HepG2 (cell line): ENCODE results near the gene GDI1. TPM values are rescaled to one million over a fixed set of nuclear protein-coding genes. Genes with fewer than 3 reads are reported as not detected.

ENCODE experiments used
- ADNP ChIP-seq: sonication (generic); formaldehyde crosslinking; IDR thresholded peaks from 2 replicates; pipeline ENCODE4 v1.4.0; 2020; ENCODE audit warnings: missing genetic modification reagents
- ARNT ChIP-seq: fragments of 450-650 bp; IDR thresholded peaks from 2 replicates; pipeline ENCODE4 v1.6.1; 2017
- CCDC6 ChIP-seq: sonication (generic); formaldehyde crosslinking; IDR thresholded peaks from 2 replicates; pipeline ENCODE4 v1.8.1; 2022; ENCODE audit warnings: mild to moderate bottlenecking, missing genetic modification reagents, moderate library complexity
- HMGXB4 ChIP-seq, 2 experiments: sonication (generic) in 1 of 2; formaldehyde crosslinking in 1 of 2; IDR thresholded peaks; 2 replicates each; pipeline versions ENCODE4 v1.4.0 to v1.6.1; 2018 to 2020; ENCODE audit warnings: missing genetic modification reagents in 2 of 2, borderline replicate concordance in 1 of 2, low read depth in 1 of 2, mild to moderate bottlenecking in 1 of 2, missing biosample characterization in 1 of 2
- HNF4G ChIP-seq, 2 experiments: sonication (generic) in 1 of 2; formaldehyde crosslinking in 1 of 2; IDR thresholded peaks; 2 replicates each; pipeline versions ENCODE4 v1.4.0 to v1.6.1; 2011 to 2020; ENCODE audit warnings: borderline replicate concordance in 2 of 2, low read depth in 2 of 2, mild to moderate bottlenecking in 2 of 2, low read length in 1 of 2, missing genetic modification reagents in 1 of 2, moderate library complexity in 1 of 2
- MTA3 ChIP-seq: sonication (generic); formaldehyde crosslinking; IDR thresholded peaks from 2 replicates; pipeline ENCODE4 v1.4.0; 2020; ENCODE audit warnings: missing genetic modification reagents
- NCOA2 ChIP-seq: sonication (generic); formaldehyde crosslinking; IDR thresholded peaks from 2 replicates; pipeline ENCODE4 v1.8.0; 2022; ENCODE audit warnings: inconsistent platforms
- PAX8 ChIP-seq: sonication (generic); formaldehyde crosslinking; IDR thresholded peaks from 2 replicates; pipeline ENCODE4 v1.8.0; 2022; ENCODE audit warnings: mild to moderate bottlenecking, missing genetic modification reagents, borderline replicate concordance
- PAXIP1 ChIP-seq: sonication (generic); formaldehyde crosslinking; conservative IDR thresholded peaks from 2 replicates; pipeline ENCODE4 v1.4.0; 2020; ENCODE audit warnings: mild to moderate bottlenecking, missing genetic modification reagents, moderate library complexity
- REXO4 ChIP-seq: sonication (generic); formaldehyde crosslinking; IDR thresholded peaks from 2 replicates; pipeline ENCODE4 v1.8.0; 2022; ENCODE audit warnings: missing genetic modification reagents, mild to moderate bottlenecking, borderline replicate concordance
- SAP130 ChIP-seq: IDR thresholded peaks from 2 replicates; pipeline ENCODE4 v1.6.1; 2016; ENCODE audit warnings: low read depth
- TCF7 ChIP-seq: sonication (generic); IDR thresholded peaks from 2 replicates; pipeline ENCODE4 v1.6.1; 2016; ENCODE audit warnings: antibody characterized with exemption, low read depth
- UBTF ChIP-seq: sonication (generic); formaldehyde crosslinking; IDR thresholded peaks from 2 replicates; pipeline ENCODE4 v1.4.0; 2020; ENCODE audit warnings: mild to moderate bottlenecking, missing genetic modification reagents
- ZKSCAN8 ChIP-seq: IDR thresholded peaks from 2 replicates; pipeline ENCODE4 v1.6.1; 2016; ENCODE audit warnings: borderline replicate concordance, missing genetic modification reagents, missing compliant biosample characterization
- ZNF263 ChIP-seq: sonication (generic); formaldehyde crosslinking; IDR thresholded peaks from 2 replicates; pipeline ENCODE4 v1.4.0; 2020; ENCODE audit warnings: missing genetic modification reagents
- ZNF432 ChIP-seq: sonication (generic); formaldehyde crosslinking; IDR thresholded peaks from 2 replicates; pipeline ENCODE4 v1.5.0; 2020; ENCODE audit warnings: missing genetic modification reagents, mild to moderate bottlenecking, borderline replicate concordance
- ZNF639 ChIP-seq: conservative IDR thresholded peaks from 2 replicates; pipeline ENCODE4 v1.6.1; 2018; ENCODE audit warnings: missing genetic modification reagents
- ZNF740 ChIP-seq: sonication (generic); formaldehyde crosslinking; IDR thresholded peaks from 2 replicates; pipeline ENCODE4 v1.4.0; 2020; ENCODE audit warnings: missing genetic modification reagents
- polyA plus RNA-seq, 8 experiments: library from polyadenylated mRNA; depleted of rRNA in 3 of 8; stranded (reverse) in 7 of 8; unstranded in 1 of 8; fragments of >200 nt; fragmentation: Illumina TruSeq in 4 of 8; extraction: Trizol in 4 of 8; gene quantifications; 2 replicates each; pipeline versions ENCODE4 v1.2.1 to v1.2.3, GENCODE V29; 2011 to 2016; ENCODE audit warnings: low read depth in 4 of 8, missing spikeins in 1 of 8, mixed read lengths in 1 of 8; ENCODE audit not compliant: insufficient read depth in 1 of 8
- total RNA-seq, 5 experiments: library from RNA; depleted of rRNA; stranded (reverse); fragments of >200 nt; fragmentation: Illumina TruSeq; extraction: Trizol; gene quantifications; 2 replicates each; pipeline ENCODE4 v1.2.3, GENCODE V29; 2016; ENCODE audit warnings: low read depth in 1 of 5

The GDI1 gene
- total and polyA plus RNA-seq, 2 of the 13 experiments (the other 11 are each of a cell fraction or from before 2014, with no cell fraction given) = 17.4 to 105 TPM

- TF ChIP-seq ZNF639 (CRISPR knock-in tag) (no peak), ZNF740 (CRISPR knock-in tag) (no peak), MTA3 (CRISPR knock-in tag) (no peak), ADNP (CRISPR knock-in tag) (no peak), ZKSCAN8 (no peak), HNF4G (IDR thresholded peaks at IDR 0.05; ENCODE audit: borderline replicate concordance, low read depth, low read length) (no peak), HNF4G (CRISPR knock-in tag; IDR thresholded peaks at IDR 0.05; ENCODE audit: borderline replicate concordance, low read depth) (no peak), UBTF (CRISPR knock-in tag) (peak; percentile 51; the same call in 1 of the 2 replicates), ARNT (no peak), PAXIP1 (CRISPR knock-in tag) (peak; percentile 35; the same call in 1 of the 2 replicates), REXO4 (no peak), SAP130 (peak; percentile 85), CCDC6 (CRISPR knock-in tag) (no peak), HMGXB4 (CRISPR knock-in tag; IDR thresholded peaks at IDR 0.05; ENCODE audit: borderline replicate concordance in 1 of 2, low read depth in 1 of 2) (peak; percentile 23 to 65; a peak in 1 of 4 replicates), ZNF263 (no peak), TCF7 (no peak), NCOA2 (CRISPR knock-in tag) (no peak), ZNF432 (CRISPR knock-in tag) (no peak), PAX8 (CRISPR knock-in tag) (no peak)
Measured at GRCh38 chrX:154428176-154429171, 8.5 kb upstream of the GDI1 start, which contains the start of gene ATP6AP1 (continued).
